Activated CD8-positive, alpha-beta T cell treated with anti-CD3 and anti-CD28 coated beads for 36 hours (primary cell): ENCODE data around the gene AK4. TPM values are rescaled to one million over a fixed set of nuclear protein-coding genes. Genes with fewer than 3 reads are reported as not detected.
A peak's percentile ranks its signal among the peaks of the same experiment; 100 is the strongest.

Experiments
- ATAC-seq: fragments of 200-7000 bp; cut with Tn5 transposase; one replicate; pipeline ENCODE4 v1.10.0; 2021; ENCODE audit warnings: mild to moderate bottlenecking, moderate library complexity
- CTCF ChIA-PET: fragments of 350-600 bp; sonication (Branson Sonifier 250); formaldehyde crosslinking; loops from one replicate; lab custom pipeline; 2021; ENCODE audit warnings: antibody characterized with exemption; lab: Charles Lee
- POLR2A ChIA-PET: fragments of 350-600 bp; sonication (Branson Sonifier 250); formaldehyde crosslinking; loops from one replicate; lab custom pipeline; 2021; ENCODE audit warnings: antibody characterized with exemption; lab: Charles Lee
- DNase-seq: peaks from one replicate; pipeline ENCODE4 v3.0.0-alpha.2; 2020
- H3K27ac Mint-ChIP-seq: one replicate; pipeline ENCODE4 v1.8.0; 2021; ENCODE audit warnings: mild to moderate bottlenecking, mixed read lengths
- H3K27me3 Mint-ChIP-seq: one replicate; pipeline ENCODE4 v1.8.0; 2021; ENCODE audit warnings: mixed read lengths
- H3K36me3 Mint-ChIP-seq: one replicate; pipeline ENCODE4 v1.8.0; 2021; ENCODE audit warnings: low read depth, mixed read lengths
- H3K4me1 Mint-ChIP-seq: one replicate; pipeline ENCODE4 v1.8.0; 2021; ENCODE audit warnings: low read depth, mixed read lengths
- H3K4me3 Mint-ChIP-seq: one replicate; pipeline ENCODE4 v1.8.0; 2021; ENCODE audit warnings: mild to moderate bottlenecking, moderate library complexity, mixed read lengths
- H3K9me3 Mint-ChIP-seq: one replicate; pipeline ENCODE4 v1.8.0; 2021; ENCODE audit warnings: mixed read lengths
- CTCF ChIP-seq: fragments of 200-600 bp; IDR thresholded peaks from one replicate; pipeline ENCODE4 v1.8.0; 2022; ENCODE audit warnings: antibody characterized with exemption, mild to moderate bottlenecking
- intact Hi-C: fragments of 100-400 bp; cut with micrococcal nuclease; formaldehyde crosslinking; loops from one replicate; pipeline ENCODE4 v1.10.0; 2022
- total RNA-seq, 2 experiments: library from RNA; stranded (reverse); gene quantifications; one replicate each; pipeline ENCODE4 v1.2.3, GENCODE V29; 2021

The AK4 gene
- total RNA-seq, 2 experiments from 2014 or later = 151 to 156 TPM

- H3K27me3 Mint-ChIP-seq = peaks cover 13% of the 10 kb centered on the region
- H3K9me3 Mint-ChIP-seq = no peaks in the 10 kb centered on the region
- no peak overlapping the region for H3K27ac Mint-ChIP-seq
- TF ChIP-seq CTCF = no peak
- H3K4me1 Mint-ChIP-seq = peaks cover 34% of the 10 kb centered on the region
- DNase-seq = no peak
- ATAC-seq = no peak
- H3K4me3 Mint-ChIP-seq = no peak overlapping the region
- ChIA-PET POLR2A (interaction anchor here (1.0 kb wide), 1 partner anchor 21 kb away, joined by 3 read pairs; no protein-coding TSS in a partner anchor), CTCF (interaction anchor here (1.0 kb wide), 2 partner anchors 10 to 21 kb away, joined by 3 read pairs; no protein-coding TSS in a partner anchor)
- intact Hi-C loops = no loop called here
- no peaks in the 10 kb centered on the region for H3K36me3 Mint-ChIP-seq
Measured at GRCh38 chr1:65256860-65257708, 109.1 kb downstream of the AK4 start.

- Mint-ChIP-seq H3K27ac (no peak overlapping the region), H3K4me1 (peaks cover 34% of the 10 kb centered on the region), H3K9me3 (no peaks in the 10 kb centered on the region), H3K27me3 (peaks cover 10% of the 10 kb centered on the region), H3K4me3 (no peak overlapping the region), H3K36me3 (no peaks in the 10 kb centered on the region)
- intact Hi-C loops = no loop called here
- DNase-seq (no peak), ATAC-seq (no peak)
- TF ChIP-seq CTCF = no peak
- POLR2A ChIA-PET = no interaction called here
- CTCF ChIA-PET = interaction anchor here (1.3 kb wide), 1 partner anchor 430 kb away, joined by 3 read pairs; no protein-coding TSS in a partner anchor
Measured at GRCh38 chr1:65258106-65258505, 110.1 kb downstream of the AK4 start.

GRCh38 chr1:65259816-65260215 is 111.8 kb downstream of the AK4 start:
- ATAC-seq = no peak
- Mint-ChIP-seq H3K9me3 (no peaks in the 10 kb centered on the region), H3K4me3 (no peak overlapping the region), H3K27me3 (peaks cover 23% of the 10 kb centered on the region), H3K4me1 (peaks cover 35% of the 10 kb centered on the region), H3K27ac (no peak overlapping the region), H3K36me3 (no peaks in the 10 kb centered on the region)
- CTCF ChIA-PET = no interaction called here
- intact Hi-C loops = no loop called here
- no peak for DNase-seq
- POLR2A ChIA-PET = no interaction called here
- TF ChIP-seq CTCF = no peak

- POLR2A ChIA-PET = interaction anchor here (1.0 kb wide), 1 partner anchor 337 kb away, joined by 3 read pairs; no protein-coding TSS in a partner anchor
- ATAC-seq = peak; percentile 81
- H3K4me3 Mint-ChIP-seq = no peak overlapping the region
Measured at GRCh38 chr1:65260851-65261473, 113.0 kb downstream of the AK4 start.

More at GRCh38 chr1:65260851-65261473, 113.0 kb downstream of the AK4 start:
- peaks cover 30% of the 10 kb centered on the region for H3K4me1 Mint-ChIP-seq
- TF ChIP-seq CTCF = no peak
- intact Hi-C loops = no loop called here
- peak overlapping the region; percentile 10 for H3K27ac Mint-ChIP-seq
- no peaks in the 10 kb centered on the region for H3K36me3 Mint-ChIP-seq
- peaks cover 17% of the 10 kb centered on the region for H3K27me3 Mint-ChIP-seq
- CTCF ChIA-PET = interaction anchor here (1.9 kb wide), 1 partner anchor 24 kb away, joined by 7 read pairs; no protein-coding TSS in a partner anchor
- H3K9me3 Mint-ChIP-seq = no peaks in the 10 kb centered on the region
- DNase-seq = peak; percentile 23
